Measurements from ENCODE around the gene NPTX2.

Gene NPTX2

GRCh38 chr7:98671733-98672331 is 54.7 kb downstream of the NPTX2 start:
- no peak overlapping the region for H3K4me3 ChIP-seq (ENCODE audit: low read length)
- H3K9me2 ChIP-seq (replicated peaks; ENCODE audit: insufficient read depth, low read length), result no peaks in the 10 kb centered on the region
- H3K9ac ChIP-seq (ENCODE audit: low read length), result no peak overlapping the region
- no peaks in the 10 kb centered on the region for H3K4me1 ChIP-seq (ENCODE audit: low read length)
- H3K27ac ChIP-seq (ENCODE audit: low read length), result no peak overlapping the region
- no peaks in the 10 kb centered on the region for H3K79me2 ChIP-seq (ENCODE audit: low read length)
- no peaks in the 10 kb centered on the region for H4K20me1 ChIP-seq (ENCODE audit: insufficient read depth, low read length)
- H3K36me3 ChIP-seq (replicated peaks; ENCODE audit: insufficient read depth, low read length), result no peaks in the 10 kb centered on the region
- no peak overlapping the region for H3K4me2 ChIP-seq (ENCODE audit: low read depth, low read length)
- no peaks in the 10 kb centered on the region for H3K27me3 ChIP-seq (replicated peaks; ENCODE audit: insufficient read depth, low read length)
- no peaks in the 10 kb centered on the region for H3F3A ChIP-seq (ENCODE audit: insufficient read depth, low read length)
- H2AFZ ChIP-seq (ENCODE audit: low read length), result no peak overlapping the region
- DNase-seq, result no peak
- no peaks in the 10 kb centered on the region for H3K9me3 ChIP-seq (replicated peaks; ENCODE audit: insufficient read depth, low read length)
- TF ChIP-seq EZH2phosphoT487 (IDR thresholded peaks at IDR 0.05; ENCODE audit: low read length), result no peak
- no peak for TF ChIP-seq EZH2 (optimal IDR thresholded peaks at IDR 0.05; ENCODE audit: low read depth, low read length)

GRCh38 chr7:98674461-98674860 is 57.4 kb downstream of the NPTX2 start:
- no peaks in the 10 kb centered on the region for H3K4me1 ChIP-seq (ENCODE audit: low read length)
- no peaks in the 10 kb centered on the region for H3F3A ChIP-seq (ENCODE audit: insufficient read depth, low read length)
- no peak for TF ChIP-seq CTCF (IDR thresholded peaks at IDR 0.05; ENCODE audit: low read length)
- no peak for TF ChIP-seq EZH2 (optimal IDR thresholded peaks at IDR 0.05; ENCODE audit: low read depth, low read length)
- TF ChIP-seq EZH2phosphoT487 (IDR thresholded peaks at IDR 0.05; ENCODE audit: low read length), result no peak
- H3K9me2 ChIP-seq (replicated peaks; ENCODE audit: insufficient read depth, low read length), result no peaks in the 10 kb centered on the region
- no peaks in the 10 kb centered on the region for H3K79me2 ChIP-seq (ENCODE audit: low read length)
- no peak overlapping the region for H3K4me2 ChIP-seq (ENCODE audit: low read depth, low read length)
- no peak overlapping the region for H3K27ac ChIP-seq (ENCODE audit: low read length)
- no peak overlapping the region for H2AFZ ChIP-seq (ENCODE audit: low read length)
- no peaks in the 10 kb centered on the region for H3K9me3 ChIP-seq (replicated peaks; ENCODE audit: insufficient read depth, low read length)
- no peaks in the 10 kb centered on the region for H4K20me1 ChIP-seq (ENCODE audit: insufficient read depth, low read length)
- H3K36me3 ChIP-seq (replicated peaks; ENCODE audit: insufficient read depth, low read length), result no peaks in the 10 kb centered on the region
- no peaks in the 10 kb centered on the region for H3K27me3 ChIP-seq (replicated peaks; ENCODE audit: insufficient read depth, low read length)
- DNase-seq, result no peak
- no peak overlapping the region for H3K4me3 ChIP-seq (ENCODE audit: low read length)
- H3K9ac ChIP-seq (ENCODE audit: low read length), result no peak overlapping the region

GRCh38 chr7:98674881-98675280 is 57.8 kb downstream of the NPTX2 start:
- Histone ChIP-seq H3K9ac (ENCODE audit: low read length) (no peak overlapping the region), H3K4me1 (ENCODE audit: low read length) (no peaks in the 10 kb centered on the region), H3K27me3 (replicated peaks; ENCODE audit: insufficient read depth, low read length) (peaks cover under 1% of the 10 kb centered on the region; the same call in 1 of the 2 replicates), H3K27ac (ENCODE audit: low read length) (no peak overlapping the region), H2AFZ (ENCODE audit: low read length) (no peak overlapping the region), H3K9me2 (replicated peaks; ENCODE audit: insufficient read depth, low read length) (no peaks in the 10 kb centered on the region), H3K36me3 (replicated peaks; ENCODE audit: insufficient read depth, low read length) (no peaks in the 10 kb centered on the region), H3F3A (ENCODE audit: insufficient read depth, low read length) (no peaks in the 10 kb centered on the region), H3K79me2 (ENCODE audit: low read length) (no peaks in the 10 kb centered on the region), H3K9me3 (replicated peaks; ENCODE audit: insufficient read depth, low read length) (no peaks in the 10 kb centered on the region), H3K4me3 (ENCODE audit: low read length) (no peak overlapping the region), H3K4me2 (ENCODE audit: low read depth, low read length) (no peak overlapping the region), H4K20me1 (ENCODE audit: insufficient read depth, low read length) (no peaks in the 10 kb centered on the region)
- TF ChIP-seq CTCF (IDR thresholded peaks at IDR 0.05; ENCODE audit: low read length) (no peak), EZH2 (optimal IDR thresholded peaks at IDR 0.05; ENCODE audit: low read depth, low read length) (no peak), EZH2phosphoT487 (IDR thresholded peaks at IDR 0.05; ENCODE audit: low read length) (no peak)
- DNase-seq, result no peak

- no peaks in the 10 kb centered on the region for H3K4me1 ChIP-seq (ENCODE audit: low read length)
- H3K4me2 ChIP-seq (ENCODE audit: low read depth, low read length), result no peak overlapping the region
- H3K27me3 ChIP-seq (replicated peaks; ENCODE audit: insufficient read depth, low read length), result peaks cover 5% of the 10 kb centered on the region; the same call in 1 of the 2 replicates
- no peak for DNase-seq
- H3K9me3 ChIP-seq (replicated peaks; ENCODE audit: insufficient read depth, low read length), result no peaks in the 10 kb centered on the region
- no peak overlapping the region for H3K9ac ChIP-seq (ENCODE audit: low read length)
- TF ChIP-seq CTCF (IDR thresholded peaks at IDR 0.05; ENCODE audit: low read length), result no peak
- no peak for TF ChIP-seq EZH2 (optimal IDR thresholded peaks at IDR 0.05; ENCODE audit: low read depth, low read length)
- H2AFZ ChIP-seq (ENCODE audit: low read length), result no peak overlapping the region
- no peaks in the 10 kb centered on the region for H3K9me2 ChIP-seq (replicated peaks; ENCODE audit: insufficient read depth, low read length)
- no peaks in the 10 kb centered on the region for H3F3A ChIP-seq (ENCODE audit: insufficient read depth, low read length)
- H3K4me3 ChIP-seq (ENCODE audit: low read length), result no peak overlapping the region
- H3K36me3 ChIP-seq (replicated peaks; ENCODE audit: insufficient read depth, low read length), result no peaks in the 10 kb centered on the region
- no peak overlapping the region for H3K27ac ChIP-seq (ENCODE audit: low read length)
- H4K20me1 ChIP-seq (ENCODE audit: insufficient read depth, low read length), result no peaks in the 10 kb centered on the region
- no peaks in the 10 kb centered on the region for H3K79me2 ChIP-seq (ENCODE audit: low read length)
These were observed 61.1 kb downstream of the NPTX2 start for GRCh38 chr7:98678215-98678614.
